Type B pancreatic cell (in vitro differentiated cells): ENCODE measurements around the gene MRPL52. TPM values are rescaled to one million over a fixed set of nuclear protein-coding genes. Genes with fewer than 3 reads are reported as not detected.
A peak's percentile ranks its signal among the peaks of the same experiment; 100 is the strongest.
"Not testable (repeated sequence)": the region's sequence is repeated elsewhere in the genome, so short reads cannot be mapped to it uniquely, and the experiment has no call there.

Experiments used
- DNase-seq: peaks from one replicate; pipeline ENCODE4 v3.0.0; 2021; ENCODE audit warnings: mixed read lengths; ENCODE audit not compliant: unreplicated experiment; ENCODE audit errors: extremely low spot score
- H3K27ac Mint-ChIP-seq: 2 replicates; pipeline ENCODE4 v1.8.0; 2021; ENCODE audit warnings: mild to moderate bottlenecking, mixed read lengths
- H3K27me3 Mint-ChIP-seq: 2 replicates; pipeline ENCODE4 v1.8.0; 2021; ENCODE audit warnings: mixed read lengths
- H3K36me3 Mint-ChIP-seq: 2 replicates; pipeline ENCODE4 v1.8.0; 2021; ENCODE audit warnings: mixed read lengths
- H3K4me1 Mint-ChIP-seq: one replicate; pipeline ENCODE4 v1.8.0; 2021; ENCODE audit warnings: mixed read lengths; ENCODE audit not compliant: unreplicated experiment
- H3K4me3 Mint-ChIP-seq: 2 replicates; pipeline ENCODE4 v1.8.0; 2021; ENCODE audit warnings: mild to moderate bottlenecking, mixed read lengths
- H3K9me3 Mint-ChIP-seq: 2 replicates; pipeline ENCODE4 v1.8.0; 2021; ENCODE audit warnings: mixed read lengths
- CTCF ChIP-seq: fragments of 200-600 bp; sonication (generic); conservative IDR thresholded peaks from 2 replicates; pipeline ENCODE4 v1.5.0; 2021; ENCODE audit warnings: antibody characterized with exemption, mild to moderate bottlenecking
- total RNA-seq: library from RNA; stranded (reverse); gene quantifications from 2 replicates; pipeline ENCODE4 v1.2.1, GENCODE V29; 2021; ENCODE audit warnings: low replicate concordance

MRPL52 gene
- total RNA-seq, 1 donor from 2014 or later = 96.6 TPM

GRCh38 chr14:22791301-22791700 is 38.4 kb upstream of the MRPL52 start:
- H3K27ac Mint-ChIP-seq = no peak overlapping the region
- no peak overlapping the region for H3K4me3 Mint-ChIP-seq
- no peak for TF ChIP-seq CTCF
- no peaks in the 10 kb centered on the region for H3K36me3 Mint-ChIP-seq
- peaks cover under 1% of the 10 kb centered on the region for H3K4me1 Mint-ChIP-seq
- peaks cover 1% of the 10 kb centered on the region for H3K27me3 Mint-ChIP-seq
- H3K9me3 Mint-ChIP-seq = no peaks in the 10 kb centered on the region
- no peak for DNase-seq

- Mint-ChIP-seq H3K4me1 (peaks cover 5% of the 10 kb centered on the region), H3K36me3 (no peaks in the 10 kb centered on the region), H3K27me3 (peaks cover 6% of the 10 kb centered on the region), H3K27ac (no peak overlapping the region), H3K4me3 (no peak overlapping the region), H3K9me3 (no peaks in the 10 kb centered on the region)
- TF ChIP-seq CTCF = no peak
- no peak for DNase-seq
Observed at GRCh38 chr14:22792158-22792557, 37.5 kb upstream of the MRPL52 start.

- not testable (repeated sequence) for DNase-seq, H3K27ac Mint-ChIP-seq, H3K4me1 Mint-ChIP-seq, H3K4me3 Mint-ChIP-seq, H3K9me3 Mint-ChIP-seq, H3K36me3 Mint-ChIP-seq
- peaks cover 15% of the 10 kb centered on the region for H3K27me3 Mint-ChIP-seq
Observed at GRCh38 chr14:22793550-22793949, 36.1 kb upstream of the MRPL52 start.

GRCh38 chr14:22793976-22794375 is 35.7 kb upstream of the MRPL52 start:
- Mint-ChIP-seq H3K4me3 (no peak overlapping the region), H3K9me3 (no peaks in the 10 kb centered on the region), H3K4me1 (peaks cover 9% of the 10 kb centered on the region), H3K27me3 (peaks cover 19% of the 10 kb centered on the region), H3K27ac (no peak overlapping the region), H3K36me3 (no peaks in the 10 kb centered on the region)
- no peak for TF ChIP-seq CTCF
- no peak for DNase-seq

GRCh38 chr14:22794551-22794951 is 35.1 kb upstream of the MRPL52 start:
- Mint-ChIP-seq H3K9me3 (no peaks in the 10 kb centered on the region), H3K4me1 (peaks cover 9% of the 10 kb centered on the region), H3K27me3 (peaks cover 22% of the 10 kb centered on the region), H3K27ac (no peak overlapping the region), H3K36me3 (no peaks in the 10 kb centered on the region), H3K4me3 (no peak overlapping the region)
- no peak for DNase-seq
- TF ChIP-seq CTCF = no peak

- DNase-seq = no peak
- peaks cover 30% of the 10 kb centered on the region for H3K27me3 Mint-ChIP-seq
- H3K36me3 Mint-ChIP-seq = no peaks in the 10 kb centered on the region
- H3K9me3 Mint-ChIP-seq = no peaks in the 10 kb centered on the region
- H3K4me1 Mint-ChIP-seq = peaks cover 9% of the 10 kb centered on the region
- no peak for TF ChIP-seq CTCF
- H3K4me3 Mint-ChIP-seq = no peak overlapping the region
- H3K27ac Mint-ChIP-seq = peak overlapping the region; percentile 64
Observed at GRCh38 chr14:22796087-22796707, 33.5 kb upstream of the MRPL52 start.
